Heart right ventricle (tissue), 16 donors: ENCODE data around the gene ABCA7. TPM values are rescaled to one million over a fixed set of nuclear protein-coding genes. Genes with fewer than 3 reads are reported as not detected.

Source experiments
- ATAC-seq, 8 donors: fragments of 200-7000 bp; cut with Tn5 transposase; one replicate each; pipeline ENCODE4 v1.9.1; 2020; ENCODE audit warnings: mild to moderate bottlenecking in 8 of 8, moderate library complexity in 8 of 8, moderate number of reproducible peaks in 1 of 8
- DNase-seq, 2 donors: peaks; one replicate each; pipeline ENCODE4 v3.0.0-alpha.2; 2020
- H3K27ac ChIP-seq, 10 donors: fragments of 200-600 bp; sonication (generic) in 2 of 10; one replicate each; pipeline versions ENCODE4 v1.5.0 to v1.8.0; 2020 to 2022; ENCODE audit warnings: mild to moderate bottlenecking in 3 of 10
- H3K27me3 ChIP-seq, 7 donors: fragments of 200-600 bp; one replicate each; pipeline ENCODE4 v1.8.0; 2021 to 2022; ENCODE audit warnings: mild to moderate bottlenecking in 2 of 7
- H3K36me3 ChIP-seq, 9 donors: fragments of 200-600 bp; sonication (generic) in 1 of 9; one replicate each; pipeline versions ENCODE4 v1.5.0 to v1.8.0; 2020 to 2022; ENCODE audit warnings: mild to moderate bottlenecking in 2 of 9
- H3K4me1 ChIP-seq, 9 donors: fragments of 200-600 bp; sonication (generic) in 1 of 9; one replicate each; pipeline versions ENCODE4 v1.5.0 to v1.8.0; 2020 to 2022; ENCODE audit warnings: mild to moderate bottlenecking in 4 of 9
- H3K4me3 ChIP-seq, 10 donors: fragments of 200-600 bp; sonication (generic) in 2 of 10; one replicate each; pipeline versions ENCODE4 v1.5.0 to v1.8.0; 2020 to 2022; ENCODE audit warnings: mild to moderate bottlenecking in 7 of 10, moderate library complexity in 2 of 10
- H3K9me3 ChIP-seq, 11 donors: fragments of 200-600 bp in 10 of 11; sonication (generic) in 2 of 11; one replicate each; pipeline versions ENCODE4 v1.5.0 to v1.8.0; 2013 to 2022; ENCODE audit warnings: mild to moderate bottlenecking in 2 of 11, control low read depth in 1 of 11, moderate library complexity in 1 of 11
- CTCF ChIP-seq, 9 donors: fragments of 200-600 bp; sonication (generic) in 2 of 9; IDR thresholded peaks; one replicate each; pipeline versions ENCODE4 v1.5.0 to v1.8.0; 2021 to 2022; ENCODE audit warnings: antibody characterized with exemption in 9 of 9, mild to moderate bottlenecking in 5 of 9, moderate library complexity in 1 of 9
- WGBS, 2 donors: extraction: QIAGEN DNeasy Blood & Tissue Kit; methylation state at CpG; one replicate each; pipeline ENCODE4 v1.1.7; 2013; ENCODE audit warnings: inconsistent platforms in 1 of 2; 5-methylcytosine and 5-hydroxymethylcytosine counted together
- intact Hi-C, 10 donors: fragments of 100-400 bp; cut with DNase I; formaldehyde crosslinking; loops; one replicate each; pipeline versions ENCODE4 v1.11.1 to v1.14.2; 2022
- polyA plus RNA-seq, 2 donors: library from polyadenylated mRNA; stranded (reverse); fragments of 200-250 nt; gene quantifications; one replicate each; pipeline ENCODE4 v1.2.3, GENCODE V29; 2013
- total RNA-seq, 10 donors: library from RNA; stranded (reverse); fragmentation: NEBNext Ultra II Directional in 3 of 10; extraction: Animal tissue kit (Norgen Biotek cat#: 25700) in 3 of 10; gene quantifications; one replicate each; pipeline versions ENCODE4 v1.2.1 to v1.2.4, GENCODE V29; 2021 to 2023
- donor health status: Arrhythmogenic right ventricular cardiomyopathy.
- donor health status: ischemic (EF 13 %, LVEDD 7.1; RV severe dilation, severe dysfunction).
- donor health status: healthy with polysubstance abuse.
- donor health status: DM: no; HTN: yes; CAD: no.
- donor health status: DM: no; HTN: no; CAD: no.
- donor health status: ischemic (EF 25% LVEDD 6.9; RV normal size, moderate dysfunction).
- donor health status: ischemic (EF 25% LVEDD 5.7; RV mildly dilated, moderate dysfunction).
- donor health status: healthy.
- donor health status: DM: yes; HTN: yes; CAD: no.
- donor health status: Ischemic cardiomyopathy.
- donor health status: ischemic (EF 35%, LVEDD 5.7; RV mildly dilated, moderate dysfunction).
- donor health status: nonischemic (EF 11% LVEDD 7.7; RV severe dilation, severe dysfunction).
- donor health status: DM: yes; HTN: yes; CAD: no.
- donor health status: PGD.
- donor health status: ischemic (EF 29% LVEDD 5.4; RV normal size, mild dysfunction).
- donor health status: nonischemic (EF 23%, LVEDD 6.1; RV moderate dilation, normal function).

The ABCA7 gene
- total and polyA plus RNA-seq, 12 donors = 2.7 to 23.4 (median 5.6) TPM

GRCh38 chr19:1068009-1069001, 28.4 kb downstream of the ABCA7 start:
- intact Hi-C loops = no loop called here
- Histone ChIP-seq H3K9me3 (no peaks in the 10 kb centered on the region), H3K27ac (peak overlapping the region in 6 of 10 donors; percentile 15 to 96 (median 64)), H3K4me1 (peaks cover 11 to 65% (median 37%) of the 10 kb centered on the region in 9 donors), H3K36me3 (peaks cover 0 to 24% (median 0%) of the 10 kb centered on the region in 9 donors), H3K27me3 (peaks cover 34 to 89% (median 76%) of the 10 kb centered on the region in 7 donors), H3K4me3 (peak overlapping the region in 7 of 10 donors; percentile 38 to 76 (median 49))
- TF ChIP-seq CTCF (IDR thresholded peaks at IDR 0.05) = no peak
- ATAC-seq (peak in 4 of 8 donors; percentile 22 to 34 (median 30)), DNase-seq (peak; percentile 45 to 61)
- 67 to 76% methylated on average over 45 of the region's 45 CpGs for WGBS, 2 donors

- Histone ChIP-seq H3K27me3 (peaks cover 34 to 83% (median 71%) of the 10 kb centered on the region in 7 donors), H3K36me3 (peaks cover 0 to 33% (median 0%) of the 10 kb centered on the region in 9 donors), H3K27ac (peak overlapping the region in 4 of 10 donors; percentile 15 to 96 (median 54)), H3K4me1 (peaks cover 11 to 74% (median 37%) of the 10 kb centered on the region in 9 donors), H3K4me3 (peak overlapping the region in 6 of 10 donors; percentile 4 to 76 (median 46)), H3K9me3 (no peaks in the 10 kb centered on the region)
- 42 to 48% methylated on average over 24 to 25 of the region's 25 CpGs for WGBS, 2 donors
- intact Hi-C loops = no loop called here
- DNase-seq = peak; percentile 50 to 72
- no peak for TF ChIP-seq CTCF (IDR thresholded peaks at IDR 0.05)
- ATAC-seq = peak in 7 of 8 donors; percentile 16 to 68 (median 48)
These were observed 29.3 kb downstream of the ABCA7 start for GRCh38 chr19:1069009-1069779.

GRCh38 chr19:1070576-1070930, 30.6 kb downstream of the ABCA7 start:
- Histone ChIP-seq H3K27me3 (peaks cover 34 to 76% (median 65%) of the 10 kb centered on the region in 7 donors), H3K4me3 (no peak overlapping the region), H3K9me3 (no peaks in the 10 kb centered on the region), H3K27ac (no peak overlapping the region), H3K36me3 (peaks cover 0 to 43% (median 0%) of the 10 kb centered on the region in 9 donors), H3K4me1 (peaks cover 9 to 72% (median 27%) of the 10 kb centered on the region in 9 donors)
- intact Hi-C loops = no loop called here
- DNase-seq (no peak), ATAC-seq (no peak)
- no peak for TF ChIP-seq CTCF (IDR thresholded peaks at IDR 0.05)
- WGBS, 2 donors = 13 to 16% methylated on average over 21 of the region's 21 CpGs
